Measurements from ENCODE around the gene EIF3J.
"Not testable (repeated sequence)": the region's sequence is repeated elsewhere in the genome, so short reads cannot be mapped to it uniquely, and the experiment has no call there.

DNA sequence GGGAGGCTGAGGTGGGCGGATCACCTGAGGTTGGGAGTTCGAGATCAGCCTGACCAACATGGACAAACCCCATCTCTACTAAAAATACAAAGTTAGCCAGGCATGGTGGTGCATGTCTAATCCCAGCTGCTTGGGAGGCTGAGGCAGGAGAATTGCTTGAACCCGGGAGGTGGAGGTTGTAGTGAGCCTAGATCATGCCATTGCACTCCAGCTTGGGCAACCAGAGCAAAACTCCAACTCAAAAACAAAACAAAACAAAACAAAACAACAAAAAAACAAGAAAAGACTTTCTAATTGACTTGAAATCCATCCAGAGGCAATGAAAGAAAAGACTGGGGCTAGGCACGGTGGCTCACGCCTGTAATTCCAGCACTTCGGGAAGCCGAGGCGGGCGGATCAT is 12.2 kb downstream of the EIF3J start:
- TF ChIP-seq, protein P1, sequence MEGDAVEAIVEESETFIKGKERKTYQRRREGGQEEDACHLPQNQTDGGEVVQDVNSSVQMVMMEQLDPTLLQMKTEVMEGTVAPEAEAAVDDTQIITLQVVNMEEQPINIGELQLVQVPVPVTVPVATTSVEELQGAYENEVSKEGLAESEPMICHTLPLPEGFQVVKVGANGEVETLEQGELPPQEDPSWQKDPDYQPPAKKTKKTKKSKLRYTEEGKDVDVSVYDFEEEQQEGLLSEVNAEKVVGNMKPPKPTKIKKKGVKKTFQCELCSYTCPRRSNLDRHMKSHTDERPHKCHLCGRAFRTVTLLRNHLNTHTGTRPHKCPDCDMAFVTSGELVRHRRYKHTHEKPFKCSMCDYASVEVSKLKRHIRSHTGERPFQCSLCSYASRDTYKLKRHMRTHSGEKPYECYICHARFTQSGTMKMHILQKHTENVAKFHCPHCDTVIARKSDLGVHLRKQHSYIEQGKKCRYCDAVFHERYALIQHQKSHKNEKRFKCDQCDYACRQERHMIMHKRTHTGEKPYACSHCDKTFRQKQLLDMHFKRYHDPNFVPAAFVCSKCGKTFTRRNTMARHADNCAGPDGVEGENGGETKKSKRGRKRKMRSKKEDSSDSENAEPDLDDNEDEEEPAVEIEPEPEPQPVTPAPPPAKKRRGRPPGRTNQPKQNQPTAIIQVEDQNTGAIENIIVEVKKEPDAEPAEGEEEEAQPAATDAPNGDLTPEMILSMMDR (conservative IDR thresholded peaks at IDR 0.05; ENCODE audit: low read depth, low read length): not testable (repeated sequence)
- not testable (repeated sequence) for TF ChIP-seq EZH2phosphoT487 (IDR thresholded peaks at IDR 0.05; ENCODE audit: borderline replicate concordance, low read length); EZH2 (IDR thresholded peaks at IDR 0.05; ENCODE audit: low read length, unreplicated experiment)

Data from PC-3 (cell line).